ENCODE results near the gene RRM2. TPM values are rescaled to one million over a fixed set of nuclear protein-coding genes. Genes with fewer than 3 reads are reported as not detected.
"Not testable (repeated sequence)": the region's sequence is repeated elsewhere in the genome, so short reads cannot be mapped to it uniquely, and the experiment has no call there.

RRM2 gene
- total RNA-seq, 1 donor from 2014 or later: 21.2 TPM

DNA sequence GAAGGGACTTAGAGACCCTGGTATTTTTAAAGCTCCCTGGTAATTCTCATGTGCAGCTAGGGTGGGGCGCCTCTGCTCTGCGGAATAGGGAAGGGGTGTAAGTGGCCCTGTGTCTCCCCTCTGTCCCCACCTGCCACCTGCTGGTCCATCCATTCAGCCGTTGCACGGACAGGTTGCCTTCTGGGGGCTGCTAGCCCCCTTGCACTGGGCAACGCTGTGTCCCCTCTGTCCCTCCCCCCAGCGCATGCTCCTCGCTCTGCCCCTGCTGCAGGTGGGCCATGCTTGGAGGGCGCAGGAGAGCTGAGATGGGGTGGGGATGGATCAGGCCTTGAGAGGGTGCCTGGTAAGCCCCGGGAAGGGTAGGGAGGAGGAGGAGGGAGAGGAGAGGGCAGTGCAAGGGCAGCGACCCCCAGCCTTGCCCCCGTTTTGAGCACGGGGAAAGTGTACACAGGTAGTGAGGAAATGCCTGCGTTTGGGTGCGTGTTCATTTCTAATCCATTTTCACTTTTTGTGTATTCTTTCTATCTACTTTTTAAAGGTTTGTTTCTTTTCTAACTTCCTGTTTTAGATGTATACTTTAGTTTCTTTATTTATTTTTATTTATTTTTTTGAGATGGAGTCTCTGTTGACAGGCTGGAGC, 23.9 kb downstream of the RRM2 start:
- Mint-ChIP-seq H3K4me1 (ENCODE audit: low read depth, unreplicated experiment) (no peaks in the 10 kb centered on the region), H3K27me3 (ENCODE audit: unreplicated experiment) (peaks cover 1% of the 10 kb centered on the region), H3K27ac (ENCODE audit: unreplicated experiment) (no peak overlapping the region), H3K36me3 (ENCODE audit: unreplicated experiment) (no peaks in the 10 kb centered on the region), H3K4me3 (ENCODE audit: unreplicated experiment) (no peak overlapping the region), H3K9me3 (ENCODE audit: unreplicated experiment) (no peaks in the 10 kb centered on the region)
- TF ChIP-seq, protein P1, sequence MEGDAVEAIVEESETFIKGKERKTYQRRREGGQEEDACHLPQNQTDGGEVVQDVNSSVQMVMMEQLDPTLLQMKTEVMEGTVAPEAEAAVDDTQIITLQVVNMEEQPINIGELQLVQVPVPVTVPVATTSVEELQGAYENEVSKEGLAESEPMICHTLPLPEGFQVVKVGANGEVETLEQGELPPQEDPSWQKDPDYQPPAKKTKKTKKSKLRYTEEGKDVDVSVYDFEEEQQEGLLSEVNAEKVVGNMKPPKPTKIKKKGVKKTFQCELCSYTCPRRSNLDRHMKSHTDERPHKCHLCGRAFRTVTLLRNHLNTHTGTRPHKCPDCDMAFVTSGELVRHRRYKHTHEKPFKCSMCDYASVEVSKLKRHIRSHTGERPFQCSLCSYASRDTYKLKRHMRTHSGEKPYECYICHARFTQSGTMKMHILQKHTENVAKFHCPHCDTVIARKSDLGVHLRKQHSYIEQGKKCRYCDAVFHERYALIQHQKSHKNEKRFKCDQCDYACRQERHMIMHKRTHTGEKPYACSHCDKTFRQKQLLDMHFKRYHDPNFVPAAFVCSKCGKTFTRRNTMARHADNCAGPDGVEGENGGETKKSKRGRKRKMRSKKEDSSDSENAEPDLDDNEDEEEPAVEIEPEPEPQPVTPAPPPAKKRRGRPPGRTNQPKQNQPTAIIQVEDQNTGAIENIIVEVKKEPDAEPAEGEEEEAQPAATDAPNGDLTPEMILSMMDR (IDR thresholded peaks at IDR 0.05; ENCODE audit: partially characterized antibody, unreplicated experiment): no peak
- no peak for DNase-seq

DNA sequence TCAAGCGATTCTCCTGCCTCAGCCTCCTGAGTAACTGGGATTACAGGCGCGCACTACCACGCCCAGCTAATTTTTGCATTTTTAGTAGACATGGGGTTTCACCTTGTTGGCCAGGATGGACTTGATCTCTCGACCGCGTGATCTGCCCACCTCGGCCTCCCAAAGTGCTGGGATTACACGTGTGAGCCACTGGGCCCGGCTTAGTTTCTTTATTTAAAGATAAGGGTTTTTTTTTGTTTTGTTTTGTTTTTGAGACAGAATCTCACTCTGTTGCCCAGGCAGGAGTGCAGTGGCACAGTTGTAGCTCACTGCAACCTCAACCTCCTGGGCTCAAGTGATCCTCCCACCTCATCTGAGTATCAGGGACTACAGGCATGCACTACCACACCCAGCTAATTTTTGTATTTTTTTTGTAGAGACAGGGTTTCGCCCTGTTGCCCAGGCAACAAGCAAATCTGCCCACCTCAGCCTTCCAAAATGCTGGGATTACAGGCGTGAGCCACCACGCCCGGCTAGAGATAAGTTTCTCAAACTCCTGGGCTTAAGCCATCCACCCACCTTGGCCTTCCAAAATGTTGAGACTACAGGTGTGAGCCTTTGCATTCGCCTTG, 24.6 kb downstream of the RRM2 start:
- not testable (repeated sequence) for H3K4me3 Mint-ChIP-seq (ENCODE audit: unreplicated experiment); H3K27ac Mint-ChIP-seq (ENCODE audit: unreplicated experiment); H3K4me1 Mint-ChIP-seq (ENCODE audit: low read depth, unreplicated experiment); DNase-seq; H3K36me3 Mint-ChIP-seq (ENCODE audit: unreplicated experiment); H3K27me3 Mint-ChIP-seq (ENCODE audit: unreplicated experiment); H3K9me3 Mint-ChIP-seq (ENCODE audit: unreplicated experiment)

DNA sequence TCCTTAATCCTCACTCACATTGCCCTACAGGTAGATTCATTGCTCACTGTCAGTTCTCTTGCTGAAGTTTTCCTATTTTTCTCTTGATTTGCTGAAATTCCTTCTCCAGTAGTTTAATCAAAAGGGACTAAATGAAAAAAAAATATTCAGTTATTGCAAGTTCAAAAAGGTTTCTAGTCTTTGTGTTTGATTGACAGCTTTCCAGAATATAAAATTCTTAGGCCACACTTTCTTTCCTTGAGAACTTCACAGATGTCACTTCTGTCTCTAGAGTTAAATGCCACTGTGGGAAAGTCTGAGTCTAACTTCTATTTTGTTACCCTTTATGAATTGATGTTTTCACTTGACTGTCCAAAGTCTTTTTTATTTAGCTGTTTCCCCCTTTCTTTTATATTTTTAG, 25.7 kb downstream of the RRM2 start:
- no peak overlapping the region for H3K4me3 Mint-ChIP-seq (ENCODE audit: unreplicated experiment)

DNA sequence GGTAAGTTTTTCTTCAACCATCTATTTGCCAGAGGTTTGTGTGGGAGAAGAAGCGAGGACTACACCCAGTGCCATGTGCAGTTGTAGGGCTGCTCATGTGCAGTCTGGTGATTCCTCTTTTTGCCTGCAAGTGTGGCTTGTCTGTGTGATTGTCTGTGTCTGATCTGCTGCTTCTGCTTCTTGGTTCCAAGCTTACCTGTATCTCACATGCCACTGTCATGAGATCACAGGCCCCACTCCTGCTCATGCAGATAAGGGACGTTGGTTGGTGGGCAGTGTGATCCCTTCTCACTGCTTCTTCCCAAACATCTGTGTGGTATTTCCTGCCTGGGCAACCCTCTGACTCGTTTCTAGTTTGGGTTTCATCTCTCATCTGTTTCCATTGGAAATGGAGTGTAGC, 27.1 kb downstream of the RRM2 start:
- TF ChIP-seq, protein P1 (IDR thresholded peaks at IDR 0.05; ENCODE audit: partially characterized antibody, unreplicated experiment): no peak
- no peak for DNase-seq
- H3K4me1 Mint-ChIP-seq (ENCODE audit: low read depth, unreplicated experiment): no peaks in the 10 kb centered on the region
- no peak overlapping the region for H3K4me3 Mint-ChIP-seq (ENCODE audit: unreplicated experiment)
- no peak overlapping the region for H3K27ac Mint-ChIP-seq (ENCODE audit: unreplicated experiment)
- H3K36me3 Mint-ChIP-seq (ENCODE audit: unreplicated experiment): no peaks in the 10 kb centered on the region
- peaks cover 1% of the 10 kb centered on the region for H3K27me3 Mint-ChIP-seq (ENCODE audit: unreplicated experiment)
- no peaks in the 10 kb centered on the region for H3K9me3 Mint-ChIP-seq (ENCODE audit: unreplicated experiment)

More for the DNA sequence above, 25.7 kb downstream of the RRM2 start:
- TF ChIP-seq, protein P1 (IDR thresholded peaks at IDR 0.05; ENCODE audit: partially characterized antibody, unreplicated experiment): no peak
- Mint-ChIP-seq H3K9me3 (ENCODE audit: unreplicated experiment) (no peaks in the 10 kb centered on the region), H3K36me3 (ENCODE audit: unreplicated experiment) (no peaks in the 10 kb centered on the region), H3K27ac (ENCODE audit: unreplicated experiment) (no peak overlapping the region), H3K27me3 (ENCODE audit: unreplicated experiment) (peaks cover 1% of the 10 kb centered on the region), H3K4me1 (ENCODE audit: low read depth, unreplicated experiment) (no peaks in the 10 kb centered on the region)
- no peak for DNase-seq

DNA sequence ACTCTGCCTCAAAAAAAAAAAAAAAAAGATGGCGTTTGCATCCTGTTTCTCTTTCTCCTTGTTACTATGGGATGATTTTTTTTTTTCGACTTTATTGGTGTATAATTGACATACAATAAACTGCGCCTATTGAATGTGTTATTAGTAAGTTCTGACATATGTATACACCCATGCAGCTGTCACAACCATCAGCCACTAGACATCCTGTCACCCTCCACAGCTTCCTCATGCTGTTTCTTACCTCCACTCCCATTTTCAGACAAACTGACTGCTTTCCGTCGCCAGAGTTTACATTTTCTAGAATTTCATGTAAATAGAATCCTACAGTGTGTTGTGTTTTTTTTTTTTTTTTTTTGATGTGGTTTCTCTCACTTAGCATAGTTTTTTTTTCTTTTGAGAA, 27.9 kb downstream of the RRM2 start:
- H3K36me3 Mint-ChIP-seq (ENCODE audit: unreplicated experiment): no peaks in the 10 kb centered on the region
- no peaks in the 10 kb centered on the region for H3K9me3 Mint-ChIP-seq (ENCODE audit: unreplicated experiment)
- H3K27me3 Mint-ChIP-seq (ENCODE audit: unreplicated experiment): no peaks in the 10 kb centered on the region
- no peak overlapping the region for H3K4me3 Mint-ChIP-seq (ENCODE audit: unreplicated experiment)
- H3K27ac Mint-ChIP-seq (ENCODE audit: unreplicated experiment): no peak overlapping the region
- DNase-seq: no peak
- TF ChIP-seq, protein P1 (IDR thresholded peaks at IDR 0.05; ENCODE audit: partially characterized antibody, unreplicated experiment): no peak
- H3K4me1 Mint-ChIP-seq (ENCODE audit: low read depth, unreplicated experiment): no peaks in the 10 kb centered on the region
